ENCODE measurements around the gene FOXD2.

The FOXD2 gene

DNA sequence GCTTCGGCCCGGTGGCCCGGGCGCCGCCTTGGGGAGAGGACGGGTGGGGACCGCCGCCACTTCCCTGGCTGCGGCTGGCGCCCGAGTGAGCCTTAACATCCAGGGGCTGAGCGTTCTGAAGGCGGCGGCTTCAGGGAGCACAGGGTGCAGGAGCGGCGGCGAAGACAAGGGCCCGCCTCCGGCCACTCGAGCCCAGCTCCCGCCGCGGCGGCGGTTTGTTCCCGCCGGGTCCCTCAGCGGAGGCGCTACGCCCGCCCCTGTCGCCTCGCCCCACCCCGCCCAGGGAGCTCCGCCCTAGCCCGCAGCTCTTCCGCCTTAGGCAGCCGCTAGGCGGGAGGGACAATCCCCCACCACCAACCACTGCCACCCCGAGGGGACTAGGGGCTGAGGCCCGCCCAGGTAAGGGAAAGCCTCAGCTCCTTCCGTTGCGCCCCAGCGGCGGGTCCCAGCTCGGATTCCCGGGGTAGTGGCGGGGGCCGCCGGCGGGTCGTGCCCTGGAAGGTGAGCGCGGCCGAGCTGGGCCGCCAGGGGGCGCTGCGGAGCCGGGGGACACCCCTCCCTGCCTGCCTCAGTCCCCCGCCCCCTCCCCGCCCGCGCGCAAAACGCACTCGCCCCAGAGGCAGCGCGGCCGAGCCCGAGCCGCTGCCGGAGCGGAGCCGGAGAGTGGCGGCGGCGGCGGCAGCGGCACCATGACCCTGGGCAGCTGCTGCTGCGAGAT, at the start of gene FOXD2:
FOXD2 (plus strand) TSS at position 598 of the 718 bp plus-strand sequence; CDS start at position 690, 92 bp downstream.
- peaks cover 44% of the 10 kb centered on the region for H3K36me3 Mint-ChIP-seq (ENCODE audit: low read depth)
- H3K27me3 Mint-ChIP-seq, result peaks cover 44% of the 10 kb centered on the region
- H3K9me3 Mint-ChIP-seq, result no peaks in the 10 kb centered on the region
- H3K4me3 Mint-ChIP-seq, result peak within 1 kb of the TSS; percentile 95
- intact Hi-C loops (cut with micrococcal nuclease), result loop anchor here (5.0 to 10.0 kb wide), 2 partner anchors 50 to 103 kb away; partner anchors contain the start of gene CMPK1
- peaks cover 42% of the 10 kb centered on the region for H3K4me1 Mint-ChIP-seq (ENCODE audit: low read depth)
- peak within 1 kb of the TSS; percentile 89 for H3K27ac Mint-ChIP-seq

GRCh38 chr1:47388891-47389238, 49.0 kb upstream of the FOXD2 start:
- intact Hi-C loops (cut with micrococcal nuclease), result loop anchor here (1.0 to 5.0 kb wide), 4 partner anchors 35 to 337 kb away; partner anchors contain the start of gene FOXD2
- Mint-ChIP-seq H3K27ac (no peak overlapping the region), H3K4me1 (ENCODE audit: low read depth) (peaks cover 8% of the 10 kb centered on the region)

GRCh38 chr1:47389731-47390130, 48.1 kb upstream of the FOXD2 start:
- H3K27me3 Mint-ChIP-seq, result peaks cover 49% of the 10 kb centered on the region
- no peak overlapping the region for H3K4me3 Mint-ChIP-seq
- H3K36me3 Mint-ChIP-seq (ENCODE audit: low read depth), result no peaks in the 10 kb centered on the region
- intact Hi-C loops (cut with micrococcal nuclease), result loop anchor here (2.0 to 5.0 kb wide), 2 partner anchors 19 to 48 kb away; partner anchors contain the start of gene FOXD2
- H3K4me1 Mint-ChIP-seq (ENCODE audit: low read depth), result peaks cover 8% of the 10 kb centered on the region
- H3K9me3 Mint-ChIP-seq, result no peaks in the 10 kb centered on the region
- no peak overlapping the region for H3K27ac Mint-ChIP-seq

More at GRCh38 chr1:47388891-47389238, 49.0 kb upstream of the FOXD2 start:
- Mint-ChIP-seq H3K4me3 (no peak overlapping the region), H3K36me3 (ENCODE audit: low read depth) (no peaks in the 10 kb centered on the region), H3K9me3 (no peaks in the 10 kb centered on the region), H3K27me3 (peaks cover 46% of the 10 kb centered on the region)

GRCh38 chr1:47390843-47391242, 47.0 kb upstream of the FOXD2 start:
- no peak overlapping the region for H3K27ac Mint-ChIP-seq
- H3K4me3 Mint-ChIP-seq, result no peak overlapping the region
- H3K9me3 Mint-ChIP-seq, result no peaks in the 10 kb centered on the region
- H3K36me3 Mint-ChIP-seq (ENCODE audit: low read depth), result no peaks in the 10 kb centered on the region
- intact Hi-C loops (cut with micrococcal nuclease), result loop anchor here (2.0 kb wide), 1 partner anchor 18 kb away; no protein-coding TSS in a partner anchor
- H3K27me3 Mint-ChIP-seq, result peaks cover 55% of the 10 kb centered on the region
- peaks cover 8% of the 10 kb centered on the region for H3K4me1 Mint-ChIP-seq (ENCODE audit: low read depth)

- intact Hi-C loops (cut with micrococcal nuclease), result no loop called here
- Mint-ChIP-seq H3K4me1 (ENCODE audit: low read depth) (peaks cover 8% of the 10 kb centered on the region), H3K27ac (no peak overlapping the region), H3K4me3 (no peak overlapping the region), H3K9me3 (no peaks in the 10 kb centered on the region), H3K27me3 (peaks cover 56% of the 10 kb centered on the region), H3K36me3 (ENCODE audit: low read depth) (no peaks in the 10 kb centered on the region)
Observed at GRCh38 chr1:47393141-47393540, 44.7 kb upstream of the FOXD2 start.

GRCh38 chr1:47395433-47395832, 42.4 kb upstream of the FOXD2 start:
- H3K27me3 Mint-ChIP-seq, result peaks cover 50% of the 10 kb centered on the region
- H3K9me3 Mint-ChIP-seq, result no peaks in the 10 kb centered on the region
- intact Hi-C loops (cut with micrococcal nuclease), result no loop called here
- H3K4me3 Mint-ChIP-seq, result no peak overlapping the region
- H3K27ac Mint-ChIP-seq, result no peak overlapping the region
- no peaks in the 10 kb centered on the region for H3K36me3 Mint-ChIP-seq (ENCODE audit: low read depth)
- peaks cover 8% of the 10 kb centered on the region for H3K4me1 Mint-ChIP-seq (ENCODE audit: low read depth)

DNA sequence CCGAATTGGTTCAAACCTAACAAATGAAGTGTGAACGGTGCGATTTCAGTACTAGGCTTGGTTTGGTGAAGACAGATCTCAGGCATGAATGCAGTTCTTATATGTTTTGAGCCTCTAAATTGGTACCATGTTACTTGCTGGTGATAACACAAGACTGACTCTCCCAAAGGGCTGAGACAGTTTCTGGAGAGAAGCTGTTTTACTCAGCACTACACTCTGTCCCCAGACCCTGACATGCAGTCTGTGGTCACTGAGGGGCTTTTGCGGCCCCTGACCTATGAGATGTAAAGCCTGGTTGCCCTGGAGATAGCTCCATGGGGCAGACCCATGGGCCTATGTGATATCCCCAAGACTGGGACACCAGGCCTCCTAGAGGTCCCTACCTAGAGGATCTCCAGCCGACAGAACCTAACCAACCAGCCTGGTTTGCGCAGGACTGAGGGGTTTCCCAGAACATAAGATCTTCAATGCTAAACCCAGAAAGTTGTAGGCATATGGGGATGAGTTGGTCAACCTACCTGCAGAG, 41.1 kb upstream of the FOXD2 start:
- intact Hi-C loops (cut with micrococcal nuclease), result no loop called here
- Mint-ChIP-seq H3K27me3 (peaks cover 59% of the 10 kb centered on the region), H3K4me1 (ENCODE audit: low read depth) (no peaks in the 10 kb centered on the region), H3K9me3 (no peaks in the 10 kb centered on the region), H3K4me3 (no peak overlapping the region), H3K27ac (no peak overlapping the region), H3K36me3 (ENCODE audit: low read depth) (no peaks in the 10 kb centered on the region)

DNA sequence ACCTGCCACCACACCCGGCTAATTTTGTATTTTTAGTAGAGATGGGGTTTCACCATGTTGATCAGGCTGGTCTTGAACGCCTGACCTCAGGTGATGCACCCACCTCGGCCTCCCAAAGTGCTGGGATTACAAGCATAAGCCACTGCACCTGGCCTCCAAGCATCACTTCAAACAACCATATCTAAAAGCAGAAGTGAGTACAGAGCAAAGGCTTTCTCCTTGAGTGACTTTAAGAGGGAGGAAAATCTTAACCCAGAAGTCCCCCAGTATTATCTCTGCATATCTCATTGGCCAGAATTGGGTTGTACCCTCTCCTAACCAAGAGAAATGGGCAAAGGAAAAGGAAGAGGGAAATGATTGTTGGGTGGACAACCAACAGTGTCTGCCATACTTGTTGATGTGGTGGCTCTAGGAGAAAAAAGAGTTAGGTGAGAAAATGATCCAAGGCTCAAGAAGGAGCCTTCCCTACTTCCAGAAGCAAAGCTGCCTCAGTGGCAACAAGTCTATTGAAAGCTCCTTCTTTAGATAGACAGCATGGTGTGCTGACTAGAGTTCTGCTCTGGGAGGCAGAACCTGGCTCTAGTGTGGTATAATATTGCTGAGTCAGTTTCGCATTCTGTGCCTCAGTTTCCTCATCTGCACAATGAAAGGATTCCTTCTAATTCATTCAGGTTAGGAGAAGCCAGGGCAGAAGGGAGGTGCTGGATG, 38.6 kb upstream of the FOXD2 start:
- H3K4me3 Mint-ChIP-seq, result no peak overlapping the region
- no peaks in the 10 kb centered on the region for H3K36me3 Mint-ChIP-seq (ENCODE audit: low read depth)
- intact Hi-C loops (cut with micrococcal nuclease), result no loop called here
- no peak overlapping the region for H3K27ac Mint-ChIP-seq
- peaks cover 46% of the 10 kb centered on the region for H3K27me3 Mint-ChIP-seq
- peaks cover 18% of the 10 kb centered on the region for H3K4me1 Mint-ChIP-seq (ENCODE audit: low read depth)
- no peaks in the 10 kb centered on the region for H3K9me3 Mint-ChIP-seq

- peaks cover 46% of the 10 kb centered on the region for H3K27me3 Mint-ChIP-seq
Observed at GRCh38 chr1:47399846-47400155, 38.0 kb upstream of the FOXD2 start.

GRCh38 chr1:47401761-47402160, 36.1 kb upstream of the FOXD2 start:
- Mint-ChIP-seq H3K27me3 (peaks cover 40% of the 10 kb centered on the region), H3K4me1 (ENCODE audit: low read depth) (peaks cover 40% of the 10 kb centered on the region), H3K4me3 (no peak overlapping the region), H3K9me3 (no peaks in the 10 kb centered on the region), H3K27ac (peak overlapping the region; percentile 15), H3K36me3 (ENCODE audit: low read depth) (no peaks in the 10 kb centered on the region)
- intact Hi-C loops (cut with micrococcal nuclease), result no loop called here

More at GRCh38 chr1:47399846-47400155, 38.0 kb upstream of the FOXD2 start:
- Mint-ChIP-seq H3K4me3 (no peak overlapping the region), H3K36me3 (ENCODE audit: low read depth) (no peaks in the 10 kb centered on the region), H3K9me3 (no peaks in the 10 kb centered on the region), H3K4me1 (ENCODE audit: low read depth) (peaks cover 21% of the 10 kb centered on the region), H3K27ac (no peak overlapping the region)
- intact Hi-C loops (cut with micrococcal nuclease), result no loop called here

- Mint-ChIP-seq H3K36me3 (ENCODE audit: low read depth) (no peaks in the 10 kb centered on the region), H3K4me1 (ENCODE audit: low read depth) (peaks cover 41% of the 10 kb centered on the region), H3K27me3 (peaks cover 33% of the 10 kb centered on the region), H3K27ac (peak overlapping the region; percentile 42), H3K9me3 (no peaks in the 10 kb centered on the region), H3K4me3 (no peak overlapping the region)
- intact Hi-C loops (cut with micrococcal nuclease), result no loop called here
Observed at GRCh38 chr1:47402591-47402990, 35.3 kb upstream of the FOXD2 start.

- intact Hi-C loops (cut with micrococcal nuclease), result no loop called here
- no peak overlapping the region for H3K4me3 Mint-ChIP-seq
- H3K9me3 Mint-ChIP-seq, result no peaks in the 10 kb centered on the region
- no peaks in the 10 kb centered on the region for H3K36me3 Mint-ChIP-seq (ENCODE audit: low read depth)
- peaks cover 48% of the 10 kb centered on the region for H3K4me1 Mint-ChIP-seq (ENCODE audit: low read depth)
- peak overlapping the region; percentile 42 for H3K27ac Mint-ChIP-seq
- peaks cover 32% of the 10 kb centered on the region for H3K27me3 Mint-ChIP-seq
Observed at GRCh38 chr1:47403321-47403910, 34.4 kb upstream of the FOXD2 start.

DNA sequence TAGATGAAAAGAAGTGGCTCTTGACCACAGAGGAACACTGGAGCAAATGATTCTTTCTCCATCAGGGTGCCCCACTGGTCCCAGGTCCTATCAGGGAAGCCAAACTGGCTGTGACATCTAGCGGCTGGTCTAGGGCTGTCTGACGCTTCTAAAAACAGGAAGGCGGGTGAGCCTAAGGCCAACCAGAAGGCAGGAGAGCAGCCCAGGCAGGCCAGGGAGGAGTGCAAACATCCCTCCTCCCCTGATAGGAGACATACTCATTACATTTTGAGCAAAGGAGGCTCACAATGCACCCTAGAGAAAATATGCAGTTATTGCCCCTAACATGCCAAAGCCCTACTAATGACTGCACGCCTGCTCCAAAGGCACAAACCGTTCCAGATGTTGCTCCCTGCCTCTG, 32.1 kb upstream of the FOXD2 start:
- intact Hi-C loops (cut with micrococcal nuclease), result no loop called here
- H3K9me3 Mint-ChIP-seq, result no peaks in the 10 kb centered on the region
- peak overlapping the region; percentile 32 for H3K4me3 Mint-ChIP-seq
- peak overlapping the region; percentile 83 for H3K27ac Mint-ChIP-seq
- peaks cover 29% of the 10 kb centered on the region for H3K27me3 Mint-ChIP-seq
- H3K4me1 Mint-ChIP-seq (ENCODE audit: low read depth), result peaks cover 71% of the 10 kb centered on the region
- no peaks in the 10 kb centered on the region for H3K36me3 Mint-ChIP-seq (ENCODE audit: low read depth)

- intact Hi-C loops (cut with micrococcal nuclease), result no loop called here
- Mint-ChIP-seq H3K36me3 (ENCODE audit: low read depth) (no peaks in the 10 kb centered on the region), H3K9me3 (no peaks in the 10 kb centered on the region), H3K4me1 (ENCODE audit: low read depth) (peaks cover 84% of the 10 kb centered on the region), H3K27ac (peak overlapping the region; percentile 83), H3K4me3 (no peak overlapping the region), H3K27me3 (peaks cover 20% of the 10 kb centered on the region)
Observed at GRCh38 chr1:47406966-47407365, 30.9 kb upstream of the FOXD2 start.

Measured in dendritic cell treated with granulocyte-macrophage colony-stimulating factor and Interleukin-4, amounts not matched to agents 40 ng/mL and 50 ng/mL, for 4 days (primary cell).